Measurements from ENCODE around the gene CTDP1.

Gene CTDP1

DNA sequence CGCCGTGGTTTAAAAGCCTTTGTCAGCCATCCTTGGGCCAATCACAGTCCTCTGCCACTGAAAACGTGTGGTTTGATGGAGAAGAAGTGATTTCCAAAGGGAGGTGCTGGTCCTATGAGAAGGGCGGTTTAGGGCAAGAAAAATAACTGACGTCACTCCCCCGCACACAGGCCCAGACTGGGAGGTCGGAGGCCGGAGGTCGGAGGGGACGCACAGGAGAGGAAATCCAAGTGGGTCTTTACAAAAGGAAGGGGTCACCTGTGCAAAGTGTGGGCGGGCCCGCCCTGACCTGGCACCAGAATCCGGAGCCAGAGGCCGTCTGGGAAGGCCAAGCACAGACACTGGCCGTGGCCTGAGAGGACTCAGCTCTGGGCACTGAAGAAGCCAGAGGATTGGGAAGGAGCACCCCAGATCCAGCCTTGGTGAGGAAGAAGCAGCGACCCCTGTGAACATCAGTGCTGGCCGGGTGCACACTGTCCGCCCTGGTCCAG lies 100.1 kb downstream of the CTDP1 start:
- TF ChIP-seq FOXP2 (optimal IDR thresholded peaks at IDR 0.05; ENCODE audit: control extremely low read depth, extremely low read length, insufficient read depth) (no peak), EZH2 (IDR thresholded peaks at IDR 0.05) (no peak), POLR2AphosphoS5 (IDR thresholded peaks at IDR 0.05; ENCODE audit: borderline replicate concordance, low read depth, low read length) (no peak)
- Histone ChIP-seq H3K36me3 (ENCODE audit: insufficient read depth, low read length) (no peaks in the 10 kb centered on the region), H3K9me3 (ENCODE audit: low read depth, low read length) (no peaks in the 10 kb centered on the region), H3K9ac (ENCODE audit: insufficient read length) (no peak overlapping the region), H3K4me3 (no peak overlapping the region), H3K27ac (no peak overlapping the region)
- DNase-seq (ENCODE audit: low read depth, low spot score): no peak

DNA sequence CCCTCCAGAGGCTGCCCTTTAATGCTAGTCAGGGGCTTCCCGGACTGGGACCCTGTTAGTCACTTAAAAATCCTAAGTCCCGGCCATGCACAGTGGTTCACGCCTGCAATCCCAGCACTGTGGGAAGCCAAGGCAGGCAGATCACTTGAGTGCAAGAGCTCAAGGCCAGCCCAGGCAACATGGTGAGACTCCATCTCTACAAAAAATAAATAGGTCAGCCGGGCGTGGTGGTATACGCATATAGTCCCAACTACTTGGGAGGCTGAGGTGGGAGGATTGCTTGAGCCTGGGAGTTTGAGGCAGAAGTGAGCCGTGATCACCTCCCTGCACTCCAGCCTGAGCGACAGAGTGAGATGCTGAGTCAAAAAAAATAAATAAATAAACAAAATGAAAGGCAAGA lies 100.9 kb downstream of the CTDP1 start:
- no peak for DNase-seq (ENCODE audit: low read depth, low spot score)
- H3K27ac ChIP-seq: no peak overlapping the region
- TF ChIP-seq POLR2AphosphoS5 (IDR thresholded peaks at IDR 0.05; ENCODE audit: borderline replicate concordance, low read depth, low read length) (no peak), EZH2 (IDR thresholded peaks at IDR 0.05) (no peak), FOXP2 (optimal IDR thresholded peaks at IDR 0.05; ENCODE audit: control extremely low read depth, extremely low read length, insufficient read depth) (no peak)
- no peaks in the 10 kb centered on the region for H3K36me3 ChIP-seq (ENCODE audit: insufficient read depth, low read length)
- no peak overlapping the region for H3K9ac ChIP-seq (ENCODE audit: insufficient read length)
- no peaks in the 10 kb centered on the region for H3K9me3 ChIP-seq (ENCODE audit: low read depth, low read length)
- H3K4me3 ChIP-seq: no peak overlapping the region

DNA sequence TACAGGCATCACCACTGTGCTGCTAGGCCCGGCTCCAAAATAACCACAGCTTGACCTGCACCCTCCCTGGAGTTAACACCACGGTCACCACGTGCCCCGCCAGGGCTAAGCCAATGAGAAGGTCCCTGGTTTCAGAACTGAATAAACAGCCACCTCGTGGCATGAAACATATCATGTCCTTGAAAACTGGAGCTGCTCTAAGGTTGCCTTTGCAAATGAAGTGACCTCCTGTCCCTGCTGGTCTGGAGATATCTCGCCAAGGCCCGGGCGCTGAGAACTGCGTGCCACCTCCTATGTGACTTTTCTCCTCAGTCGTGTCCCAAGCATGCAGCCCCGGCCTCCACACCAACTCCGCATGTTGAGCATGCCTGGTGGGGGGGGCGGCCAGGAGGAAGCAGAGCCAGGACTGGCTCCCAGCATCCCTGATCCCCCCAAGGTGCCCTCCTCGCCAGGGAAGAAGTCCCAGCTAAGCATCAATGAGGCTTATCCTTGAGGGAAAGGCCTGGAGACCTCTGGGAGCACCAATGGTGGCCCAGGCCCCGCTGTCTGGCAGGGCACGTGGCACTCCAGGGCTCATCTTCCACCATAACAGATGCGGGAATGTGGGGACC lies 101.8 kb downstream of the CTDP1 start:
- DNase-seq (ENCODE audit: low read depth, low spot score): no peak

DNA sequence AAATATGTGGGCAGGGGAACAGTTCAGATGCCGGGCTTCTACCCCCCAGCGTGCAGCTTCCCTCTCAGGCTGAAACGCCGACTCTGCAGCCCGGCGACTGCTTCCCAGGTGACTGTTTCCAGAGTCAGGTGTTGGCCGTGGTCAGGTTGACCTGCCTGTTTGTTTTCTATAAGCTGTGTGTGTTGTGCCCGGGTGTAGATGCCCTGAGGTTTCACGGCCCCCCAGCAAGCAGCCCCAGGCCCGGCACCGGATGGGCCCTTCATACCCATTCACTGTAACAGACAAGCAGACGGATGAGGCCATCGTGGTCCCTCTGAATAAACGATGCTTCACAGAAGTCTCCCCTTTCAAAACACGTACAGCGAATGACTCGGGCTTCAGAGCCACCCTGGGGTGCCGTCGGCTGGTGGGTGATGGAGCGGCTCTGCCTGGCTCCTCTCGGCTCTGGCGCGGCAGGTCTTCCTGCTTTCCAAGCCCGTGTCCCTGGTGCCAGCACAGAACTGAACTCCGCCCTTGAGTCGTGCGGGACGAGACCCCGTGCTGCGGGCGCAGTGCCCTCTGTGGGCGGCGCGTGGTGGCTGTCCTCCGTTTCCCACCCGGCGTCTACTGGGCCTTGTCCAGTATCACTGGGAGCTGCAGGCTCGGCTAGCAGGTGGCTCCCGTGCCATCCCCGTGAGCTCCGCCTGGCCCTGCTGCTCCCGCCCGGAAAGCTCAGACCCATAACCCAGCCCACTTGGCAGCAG lies 103.1 kb downstream of the CTDP1 start:
- no peak overlapping the region for H3K4me3 ChIP-seq
- no peak for TF ChIP-seq EZH2 (IDR thresholded peaks at IDR 0.05)
- no peak for TF ChIP-seq POLR2AphosphoS5 (IDR thresholded peaks at IDR 0.05; ENCODE audit: borderline replicate concordance, low read depth, low read length)
- TF ChIP-seq FOXP2 (optimal IDR thresholded peaks at IDR 0.05; ENCODE audit: control extremely low read depth, extremely low read length, insufficient read depth): no peak
- no peaks in the 10 kb centered on the region for H3K9me3 ChIP-seq (ENCODE audit: low read depth, low read length)
- no peaks in the 10 kb centered on the region for H3K36me3 ChIP-seq (ENCODE audit: insufficient read depth, low read length)
- no peak overlapping the region for H3K27ac ChIP-seq
- H3K9ac ChIP-seq (ENCODE audit: insufficient read length): no peak overlapping the region
- DNase-seq (ENCODE audit: low read depth, low spot score): no peak

More for the DNA sequence above, 101.8 kb downstream of the CTDP1 start:
- TF ChIP-seq FOXP2 (optimal IDR thresholded peaks at IDR 0.05; ENCODE audit: control extremely low read depth, extremely low read length, insufficient read depth) (no peak), POLR2AphosphoS5 (IDR thresholded peaks at IDR 0.05; ENCODE audit: borderline replicate concordance, low read depth, low read length) (no peak), EZH2 (IDR thresholded peaks at IDR 0.05) (no peak)
- Histone ChIP-seq H3K4me3 (no peak overlapping the region), H3K36me3 (ENCODE audit: insufficient read depth, low read length) (no peaks in the 10 kb centered on the region), H3K9ac (ENCODE audit: insufficient read length) (no peak overlapping the region), H3K27ac (no peak overlapping the region), H3K9me3 (ENCODE audit: low read depth, low read length) (no peaks in the 10 kb centered on the region)

DNA sequence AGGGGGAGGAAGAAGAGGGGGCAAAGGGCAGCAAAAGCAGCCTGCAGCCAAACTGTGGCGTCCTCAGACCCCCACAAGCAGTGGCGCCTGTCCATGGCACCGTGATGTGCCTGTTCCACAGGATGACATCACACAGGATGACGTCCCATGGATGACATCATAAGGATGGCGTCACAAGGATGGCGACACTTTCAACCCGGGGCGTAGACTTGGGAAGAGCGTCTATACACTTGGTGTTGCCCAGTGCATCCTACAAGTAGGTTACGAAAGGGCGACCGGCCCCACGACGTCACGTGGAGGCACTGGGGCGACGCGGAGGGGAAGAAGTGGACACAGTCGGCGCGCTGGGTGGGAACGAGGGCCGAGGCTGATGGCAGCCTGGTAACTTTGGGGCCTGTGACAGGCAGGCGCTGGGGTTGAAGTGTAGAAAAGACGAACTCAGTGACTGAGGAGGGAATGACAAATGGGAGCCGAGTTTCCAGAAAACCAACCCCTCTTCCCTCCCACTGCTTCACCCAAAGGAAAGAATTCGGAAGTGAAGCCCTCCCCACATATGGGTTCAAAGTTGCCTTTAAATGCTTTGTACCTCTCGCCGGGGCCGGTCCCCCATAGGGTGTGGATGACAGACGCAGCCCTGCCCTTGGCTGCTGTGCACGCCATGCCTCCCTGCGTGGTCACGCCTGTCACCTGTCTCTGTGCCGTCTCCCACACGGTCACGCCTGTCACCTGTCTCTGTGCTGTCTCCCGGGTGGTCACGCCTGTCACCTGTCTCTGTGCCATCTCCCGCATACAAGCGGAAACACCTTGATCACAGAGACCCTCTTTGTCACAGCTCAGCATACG lies 104.7 kb downstream of the CTDP1 start:
- TF ChIP-seq EZH2 (IDR thresholded peaks at IDR 0.05): no peak
- TF ChIP-seq POLR2AphosphoS5 (IDR thresholded peaks at IDR 0.05; ENCODE audit: borderline replicate concordance, low read depth, low read length): no peak
- TF ChIP-seq FOXP2 (optimal IDR thresholded peaks at IDR 0.05; ENCODE audit: control extremely low read depth, extremely low read length, insufficient read depth): no peak
- Histone ChIP-seq H3K9ac (ENCODE audit: insufficient read length) (no peak overlapping the region), H3K9me3 (ENCODE audit: low read depth, low read length) (no peaks in the 10 kb centered on the region), H3K4me3 (no peak overlapping the region), H3K36me3 (ENCODE audit: insufficient read depth, low read length) (no peaks in the 10 kb centered on the region), H3K27ac (no peak overlapping the region)
- no peak for DNase-seq (ENCODE audit: low read depth, low spot score)

DNA sequence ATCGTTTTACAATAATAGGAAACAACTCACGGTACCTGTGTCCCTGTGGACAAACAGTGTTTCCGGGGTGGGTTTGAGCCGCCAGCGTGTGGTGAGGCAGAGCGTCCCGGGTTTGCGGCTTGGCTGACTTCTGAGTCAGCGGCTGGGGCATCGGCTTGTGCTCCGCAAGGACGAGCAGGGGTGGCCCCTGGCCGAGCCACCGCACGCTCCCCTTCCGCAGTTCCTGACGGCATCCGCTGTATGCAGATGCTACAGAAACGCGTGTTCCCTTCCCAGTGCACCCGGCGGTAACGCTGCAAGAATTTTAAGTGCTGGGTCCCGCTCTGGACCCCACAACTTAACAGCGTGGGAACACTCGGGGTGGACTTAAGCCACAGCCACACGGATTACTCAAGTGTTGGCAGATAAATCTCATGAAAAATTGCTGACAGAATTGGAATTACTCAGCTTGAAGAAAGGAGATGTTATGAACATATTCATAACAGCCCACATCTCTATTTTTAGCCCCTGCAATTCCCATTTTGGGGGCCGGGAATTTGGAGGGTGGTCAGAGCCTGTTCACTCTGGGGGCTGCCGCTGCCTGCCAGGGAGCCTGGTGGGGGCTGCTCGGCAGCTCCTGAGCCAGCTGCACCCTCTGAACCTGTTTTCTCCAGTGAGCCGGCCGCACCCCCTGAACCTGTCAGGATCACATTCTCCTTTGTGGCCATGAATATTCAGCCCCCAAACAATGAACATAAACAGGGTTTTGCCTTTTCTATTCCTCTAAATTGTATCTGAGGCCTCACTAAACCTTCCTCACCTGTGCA lies 105.6 kb downstream of the CTDP1 start:
- Histone ChIP-seq H3K4me3 (no peak overlapping the region), H3K9me3 (ENCODE audit: low read depth, low read length) (no peaks in the 10 kb centered on the region), H3K36me3 (ENCODE audit: insufficient read depth, low read length) (no peaks in the 10 kb centered on the region), H3K9ac (ENCODE audit: insufficient read length) (no peak overlapping the region), H3K27ac (no peak overlapping the region)
- TF ChIP-seq FOXP2 (optimal IDR thresholded peaks at IDR 0.05; ENCODE audit: control extremely low read depth, extremely low read length, insufficient read depth) (no peak), EZH2 (IDR thresholded peaks at IDR 0.05) (no peak), POLR2AphosphoS5 (IDR thresholded peaks at IDR 0.05; ENCODE audit: borderline replicate concordance, low read depth, low read length) (no peak)
- no peak for DNase-seq (ENCODE audit: low read depth, low spot score)

DNA sequence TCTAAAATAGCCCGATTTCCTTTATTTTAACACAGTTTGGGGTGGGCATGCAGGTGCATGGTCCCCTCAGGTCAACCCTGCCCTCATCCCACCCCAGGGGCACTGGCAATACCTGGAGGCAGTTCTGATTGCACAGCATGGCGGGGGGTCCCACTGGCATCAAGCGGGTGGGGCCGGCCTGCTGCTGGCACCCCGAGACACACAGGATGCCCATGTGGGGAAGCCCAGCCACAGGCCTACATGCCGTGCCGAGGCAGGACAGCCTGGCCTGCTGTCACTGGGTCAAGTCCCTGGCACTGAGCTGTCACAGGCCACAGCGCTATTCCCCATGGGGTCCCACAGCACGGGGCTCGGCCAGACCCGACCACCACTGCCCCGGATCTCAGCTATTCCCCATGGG lies 106.2 kb downstream of the CTDP1 start:
- Histone ChIP-seq H3K4me3 (no peak overlapping the region), H3K9ac (ENCODE audit: insufficient read length) (no peak overlapping the region), H3K9me3 (ENCODE audit: low read depth, low read length) (no peaks in the 10 kb centered on the region), H3K36me3 (ENCODE audit: insufficient read depth, low read length) (no peaks in the 10 kb centered on the region), H3K27ac (no peak overlapping the region)
- no peak for DNase-seq (ENCODE audit: low read depth, low spot score)
- TF ChIP-seq POLR2AphosphoS5 (IDR thresholded peaks at IDR 0.05; ENCODE audit: borderline replicate concordance, low read depth, low read length): no peak
- no peak for TF ChIP-seq EZH2 (IDR thresholded peaks at IDR 0.05)
- TF ChIP-seq FOXP2 (optimal IDR thresholded peaks at IDR 0.05; ENCODE audit: control extremely low read depth, extremely low read length, insufficient read depth): no peak
